HT-29 (cell line): ENCODE data around the gene SOX13. TPM values are rescaled to one million over a fixed set of nuclear protein-coding genes. Genes with fewer than 3 reads are reported as not detected.
"Not testable (repeated sequence)": the region's sequence is repeated elsewhere in the genome, so short reads cannot be mapped to it uniquely, and the experiment has no call there.

Source experiments
- DNase-seq: peaks from one replicate; pipeline ENCODE4 v3.0.0-alpha.2; 2015; ENCODE audit warnings: low spot score
- total RNA-seq: library from RNA; depleted of rRNA; stranded (reverse); fragments of >200 nt; shearing (Covaris generic); gene quantifications from 2 replicates; pipeline ENCODE4 v1.2.3, GENCODE V29; 2014

SOX13 gene
- total RNA-seq, 1 experiment from 2014 or later: 28.7 TPM

DNA sequence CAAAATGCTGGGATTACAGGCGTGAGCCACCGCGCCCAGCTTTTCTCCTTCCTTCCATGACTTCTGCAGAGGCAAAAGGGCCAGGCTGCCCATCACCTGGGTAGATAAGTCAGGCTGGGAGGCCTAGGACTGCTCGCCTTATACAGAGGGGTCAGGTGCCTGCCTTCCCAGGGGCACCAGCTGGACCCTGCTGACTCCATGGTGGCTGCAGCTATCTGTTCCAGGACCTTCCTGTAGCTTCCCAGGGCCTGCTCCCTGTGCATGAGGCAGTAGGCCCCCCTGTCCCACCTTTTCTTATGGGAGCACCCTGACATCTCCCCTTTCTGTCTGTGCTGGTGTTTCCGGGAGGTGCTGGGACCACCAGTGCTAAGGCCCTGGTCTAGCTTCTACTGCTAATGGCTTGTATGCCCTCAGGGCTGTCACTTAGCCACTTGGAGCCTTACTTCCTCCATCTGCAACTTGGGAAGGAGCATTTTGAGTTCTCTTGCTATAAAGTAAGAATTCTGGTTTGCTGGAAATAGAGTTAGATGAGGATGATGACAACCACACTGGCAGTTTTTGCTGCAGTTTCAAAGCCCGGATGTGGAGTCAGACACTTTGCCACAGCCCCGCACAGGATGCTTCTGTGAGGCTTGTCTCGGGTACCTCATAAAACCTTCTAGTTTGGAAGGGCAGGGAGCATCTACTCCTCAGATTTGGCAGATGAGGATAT is 14.4 kb downstream of the SOX13 start:
- DNase-seq: no peak

DNA sequence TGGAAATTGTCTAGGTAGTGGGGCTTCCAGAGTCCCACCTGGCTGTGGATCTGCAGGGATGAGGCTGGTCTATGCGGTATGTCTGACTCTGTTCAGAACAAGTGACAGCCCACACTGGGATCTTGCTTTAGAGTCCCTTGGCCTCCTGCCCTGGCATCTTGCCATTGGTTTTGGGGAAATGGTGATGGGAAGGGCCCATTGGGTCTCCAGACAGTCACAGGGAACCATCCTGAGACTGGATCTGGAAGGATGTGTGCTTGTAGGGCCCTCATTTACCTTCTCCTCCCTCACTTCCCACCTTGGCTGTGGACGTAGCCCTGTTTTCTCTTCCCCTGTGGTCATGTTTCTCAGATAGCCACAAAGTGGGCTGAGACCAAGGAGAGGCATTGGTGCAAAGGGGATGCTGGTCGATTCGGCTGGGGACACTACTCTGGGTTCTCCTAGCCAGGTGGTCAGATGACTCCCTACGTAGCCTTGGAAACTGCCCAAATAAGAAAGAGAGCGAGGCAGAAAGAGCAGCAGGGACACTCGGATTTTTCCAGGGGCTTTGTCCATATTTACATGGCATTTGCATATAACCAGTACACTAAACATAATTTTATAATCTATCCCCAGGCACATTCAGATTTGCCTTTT is 15.1 kb downstream of the SOX13 start:
- no peak for DNase-seq

DNA sequence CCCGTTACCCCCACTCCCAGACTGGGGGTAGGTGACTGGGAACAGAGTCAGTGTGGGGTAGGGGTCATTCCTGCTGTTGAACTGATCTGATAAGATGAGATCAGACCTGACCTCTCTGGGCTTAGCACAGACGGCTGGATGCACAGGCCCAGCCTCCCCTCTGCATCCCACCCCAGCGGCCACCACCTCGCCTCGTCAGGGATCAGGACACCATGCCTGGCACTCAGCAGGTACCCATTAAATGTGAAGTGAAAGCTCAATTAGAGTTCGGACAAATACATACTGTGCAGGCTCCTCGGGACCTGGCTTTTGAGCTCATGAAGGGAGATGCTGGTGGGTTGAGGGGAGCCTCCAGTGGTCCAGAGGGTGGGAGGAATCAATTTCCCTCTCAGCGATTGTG is 15.7 kb downstream of the SOX13 start:
- DNase-seq: no peak

DNA sequence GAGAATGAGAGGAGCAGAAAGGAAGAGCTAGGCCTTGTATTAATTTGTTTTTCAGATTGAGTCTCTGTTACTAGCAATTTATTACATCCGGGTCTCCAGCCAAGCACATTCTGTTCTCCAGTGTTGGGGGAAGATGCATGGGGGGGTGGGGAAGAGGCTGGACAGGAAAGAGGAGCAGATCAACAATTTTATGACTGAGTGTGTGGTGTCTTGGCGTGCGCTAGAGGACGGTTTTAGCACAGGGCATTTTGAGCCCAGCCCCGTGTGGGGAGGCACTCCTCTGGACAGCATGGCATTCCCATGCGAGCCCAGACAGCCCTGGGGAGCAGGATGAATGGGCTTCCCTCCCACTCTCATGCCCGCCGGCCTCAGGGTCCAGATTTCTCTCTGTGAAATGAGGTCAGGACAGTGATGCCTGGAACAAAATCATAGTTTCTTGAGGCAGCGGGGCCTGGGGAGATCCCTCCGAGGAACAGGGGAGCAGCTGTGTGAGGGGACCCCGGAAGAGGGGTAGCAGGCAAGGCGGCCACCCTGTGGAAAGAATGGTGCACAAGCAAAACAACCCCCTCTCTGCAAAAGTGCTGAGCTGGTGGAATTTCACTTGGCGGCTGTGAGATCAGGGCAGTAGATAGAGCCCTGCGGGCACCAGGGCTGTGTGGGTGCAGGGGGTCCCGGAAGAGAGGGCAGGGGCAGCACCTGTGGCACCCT is 16.3 kb downstream of the SOX13 start:
- no peak for DNase-seq

DNA sequence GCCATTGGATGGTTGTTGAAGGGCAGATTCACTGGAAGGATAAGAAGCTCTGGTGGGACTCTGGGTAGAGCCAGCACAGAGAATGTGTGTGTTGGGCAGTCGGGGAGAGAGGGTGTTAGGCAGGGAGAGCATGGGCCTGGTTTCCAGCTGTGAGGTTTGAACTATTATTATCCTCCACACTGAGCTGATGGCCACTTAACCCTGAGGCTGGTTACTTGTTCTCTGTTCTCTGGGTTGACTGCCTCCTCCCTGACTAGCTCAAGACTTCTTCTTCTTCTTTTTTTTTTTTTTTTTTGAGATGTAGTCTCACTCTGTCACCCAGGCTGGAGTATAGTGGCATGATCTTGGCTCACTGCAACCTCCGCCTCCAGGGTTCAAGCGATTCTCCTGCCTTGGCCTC is 17.2 kb downstream of the SOX13 start:
- DNase-seq: not testable (repeated sequence)

DNA sequence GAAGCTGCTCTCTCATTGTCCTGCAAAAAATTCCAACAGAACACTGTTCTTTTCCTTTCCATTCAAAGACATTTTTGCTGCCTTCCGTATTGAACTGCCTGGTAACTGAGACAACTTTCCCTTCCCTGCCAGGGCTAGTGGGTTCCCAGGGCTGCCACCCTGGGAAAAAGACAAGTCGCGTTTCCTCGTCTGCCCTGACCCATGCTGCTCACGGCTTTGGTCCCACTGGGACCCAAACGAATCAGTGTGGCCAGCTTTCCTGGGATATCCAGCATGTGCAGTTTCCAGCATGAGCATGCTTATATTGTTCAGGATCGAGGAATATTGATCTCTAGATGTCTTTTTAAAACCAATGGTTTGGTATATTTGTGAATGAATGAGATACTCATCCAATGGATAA is 18.2 kb downstream of the SOX13 start:
- no peak for DNase-seq

DNA sequence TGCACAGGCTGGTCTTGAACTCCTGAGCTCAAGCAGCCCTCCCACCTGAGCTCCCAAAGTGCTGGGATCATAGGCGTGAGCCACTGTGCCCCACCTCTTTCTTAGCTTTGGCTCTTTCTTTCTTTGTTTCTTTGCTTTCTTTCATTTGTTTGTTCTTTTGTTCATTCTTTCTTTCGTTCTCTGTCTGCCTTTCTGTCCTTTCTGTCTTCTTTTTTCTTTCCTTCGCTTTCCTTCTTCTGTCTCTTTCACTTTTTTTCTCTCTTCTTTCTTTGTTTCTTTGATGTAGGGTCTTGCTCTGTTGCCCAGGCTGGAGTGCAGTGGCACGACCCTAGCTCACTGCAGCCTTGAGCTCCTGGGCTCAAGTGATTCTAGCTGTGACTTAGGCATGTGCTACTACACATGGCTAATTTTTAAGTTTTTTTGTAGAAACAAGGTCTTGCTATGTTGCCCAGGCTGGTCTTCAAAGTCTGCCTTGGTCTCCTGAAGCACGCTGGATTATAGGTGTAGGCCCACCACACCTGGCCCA is 18.9 kb downstream of the SOX13 start:
- DNase-seq: no peak

DNA sequence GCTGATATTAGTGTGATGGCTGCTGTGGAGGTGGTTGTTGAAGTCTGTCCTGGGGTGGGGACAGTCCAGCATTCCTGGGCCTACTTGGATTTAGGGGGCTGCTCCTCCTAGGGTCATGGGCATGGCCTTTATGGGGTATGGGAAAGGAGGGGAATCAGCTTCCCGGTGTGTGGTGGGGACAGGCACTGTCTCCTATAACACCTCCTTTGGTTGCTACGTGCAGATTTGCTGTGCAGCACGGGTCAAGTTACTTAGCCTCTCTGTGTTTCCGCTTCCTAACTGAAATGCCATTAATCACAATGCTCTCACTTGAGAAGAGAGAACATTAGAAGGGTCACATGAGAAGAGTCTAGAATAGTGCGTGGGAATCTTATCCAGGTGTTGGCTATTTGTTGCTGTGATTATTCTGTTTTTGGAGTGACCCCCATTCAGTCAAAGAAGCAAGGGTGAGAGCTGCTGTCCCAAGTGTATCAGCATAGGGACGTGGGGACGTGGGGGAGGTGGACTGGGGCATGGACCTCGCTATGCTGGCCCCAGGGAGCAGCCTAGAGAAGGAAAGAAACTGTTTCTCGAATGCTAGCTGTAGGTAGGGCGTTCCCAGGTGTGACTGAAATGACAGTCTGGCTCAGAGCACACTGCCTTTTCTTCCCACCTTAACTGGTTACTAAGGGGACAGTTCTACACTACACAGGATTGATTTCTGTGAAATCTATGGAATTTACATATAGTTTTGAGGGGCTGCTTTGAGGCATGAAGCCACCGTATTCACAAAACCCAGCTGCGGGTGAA is 19.9 kb downstream of the SOX13 start:
- DNase-seq: peak; percentile 15

DNA sequence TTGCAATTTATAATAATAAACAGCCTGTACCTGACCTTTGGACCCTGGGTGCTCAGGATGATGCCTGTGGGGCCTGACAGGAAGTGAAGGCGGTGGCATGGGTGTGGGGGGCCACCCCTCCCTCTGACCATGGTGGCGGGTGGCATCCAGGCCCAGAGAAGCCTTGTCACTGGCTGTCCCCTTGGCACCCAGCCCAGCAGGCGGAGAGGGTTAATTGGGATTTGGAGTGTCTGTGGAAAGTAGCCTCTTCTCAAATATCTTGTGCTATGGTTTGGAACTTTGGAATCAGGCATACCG is 20.5 kb downstream of the SOX13 start:
- peak; percentile 78 for DNase-seq

DNA sequence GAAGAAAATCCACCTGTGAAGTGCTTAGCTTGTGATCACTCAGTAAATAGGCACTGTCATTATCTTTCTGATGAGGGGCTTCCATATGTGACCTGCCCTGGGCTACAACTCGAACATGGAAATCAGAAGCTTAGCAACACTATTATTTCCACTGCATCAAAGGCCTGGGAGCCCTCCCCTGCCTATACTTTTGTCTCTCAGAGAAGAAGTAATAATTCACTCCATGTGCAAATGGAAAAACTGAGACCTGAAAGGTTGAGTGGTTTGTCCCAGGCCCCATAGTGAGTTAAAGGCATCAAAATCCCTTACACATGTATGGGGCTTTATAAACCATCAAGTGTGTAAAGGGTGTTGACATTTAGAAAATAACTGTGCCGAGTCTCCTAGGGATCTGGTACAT is 20.9 kb downstream of the SOX13 start:
- DNase-seq: no peak

DNA sequence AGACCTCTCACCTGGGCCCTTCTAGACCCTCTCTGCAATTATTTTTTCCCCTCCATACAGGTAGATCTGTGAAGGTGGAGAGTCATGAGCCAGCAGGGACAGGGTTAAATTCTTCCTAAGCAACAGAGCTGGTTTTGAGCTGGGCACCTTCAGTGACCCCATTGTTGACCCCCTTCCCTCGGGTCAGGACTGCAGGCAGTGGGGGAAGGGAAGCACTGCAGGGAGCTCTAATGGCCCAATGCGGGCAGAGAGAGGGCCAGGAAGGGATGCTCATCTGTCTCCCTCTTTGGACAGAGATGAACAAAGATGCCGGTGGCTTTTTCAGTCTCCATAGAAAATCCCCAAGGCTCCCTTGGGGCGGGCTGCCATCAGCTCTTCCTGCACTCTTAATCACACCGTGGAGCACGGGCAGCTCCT is 21.4 kb downstream of the SOX13 start:
- DNase-seq: no peak

DNA sequence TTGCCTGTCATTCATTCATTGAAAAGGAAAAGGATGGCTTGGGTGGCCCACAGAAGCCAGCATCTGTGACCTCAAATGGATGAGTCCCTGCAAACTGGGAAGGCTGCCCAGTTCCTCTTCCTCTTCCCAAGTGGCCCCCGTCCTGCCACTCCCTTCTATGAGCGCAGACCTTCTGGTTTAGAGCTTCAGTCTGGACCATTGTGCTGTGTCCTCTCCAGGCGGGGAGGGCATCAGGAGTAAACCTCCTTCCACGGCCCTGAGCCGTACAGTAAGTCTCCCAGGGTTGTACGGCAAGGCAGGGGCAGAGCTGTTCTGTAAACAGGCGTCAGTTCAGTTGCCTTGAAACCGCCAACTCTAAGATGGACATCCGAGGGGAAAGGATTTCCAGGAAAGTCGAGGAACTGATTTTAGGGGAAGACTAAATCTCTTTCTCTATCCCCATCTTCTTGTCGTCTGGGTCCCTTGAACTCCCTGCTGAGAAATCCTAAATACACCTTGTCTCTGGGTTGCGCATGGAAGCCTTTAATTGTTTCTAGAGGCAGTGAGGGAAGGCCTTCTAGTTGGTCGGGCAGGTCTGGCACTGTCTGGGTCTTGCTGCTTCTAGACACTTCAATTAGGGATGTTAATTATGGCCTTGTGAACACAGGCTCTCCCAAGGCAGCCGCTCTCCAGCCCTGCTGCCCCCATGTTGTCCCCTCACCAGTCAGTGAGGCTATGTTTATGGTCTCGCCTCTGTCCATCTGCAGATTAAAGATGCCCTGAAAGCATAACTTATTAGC is 22.1 kb downstream of the SOX13 start:
- DNase-seq: no peak

DNA sequence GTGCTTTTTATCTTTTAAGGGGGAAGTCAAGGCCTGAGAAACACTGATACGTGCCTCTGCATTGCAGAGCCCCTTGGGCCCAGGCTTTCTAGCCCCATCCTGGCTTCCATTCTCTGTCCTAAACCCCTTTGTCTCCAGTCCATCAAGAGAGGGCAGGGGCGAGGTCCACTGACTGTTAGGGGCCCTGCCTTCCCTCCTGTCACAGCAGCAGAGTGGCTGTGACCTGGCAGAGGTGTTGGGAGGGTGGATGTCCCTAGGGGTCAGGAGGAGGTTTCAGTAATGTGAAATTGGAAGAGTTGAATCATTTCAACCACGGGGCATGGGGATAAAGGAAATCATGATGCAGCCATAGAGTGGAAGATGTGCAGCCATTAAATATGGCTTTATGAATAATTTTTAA is 24.0 kb downstream of the SOX13 start:
- no peak for DNase-seq

DNA sequence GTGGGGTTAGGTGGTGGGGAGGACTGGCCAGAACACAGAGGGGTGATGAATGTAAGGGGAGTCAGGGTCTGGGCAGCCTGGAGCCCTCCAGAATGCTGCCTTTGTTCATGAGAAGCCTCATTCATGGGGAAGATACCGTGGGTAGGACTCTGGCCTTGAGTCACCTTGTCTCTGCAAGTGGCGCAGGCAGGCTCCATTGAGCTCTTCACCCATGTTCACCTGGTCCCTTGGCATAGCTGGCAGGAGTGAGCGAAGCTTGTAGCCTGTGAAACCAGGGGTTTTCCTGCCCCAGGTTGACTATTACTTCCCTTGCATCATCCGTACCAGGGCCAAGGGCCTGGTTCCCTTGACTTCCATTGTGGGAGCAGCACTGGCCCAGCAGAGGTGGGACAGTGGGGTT is 25.8 kb downstream of the SOX13 start:
- DNase-seq: no peak

DNA sequence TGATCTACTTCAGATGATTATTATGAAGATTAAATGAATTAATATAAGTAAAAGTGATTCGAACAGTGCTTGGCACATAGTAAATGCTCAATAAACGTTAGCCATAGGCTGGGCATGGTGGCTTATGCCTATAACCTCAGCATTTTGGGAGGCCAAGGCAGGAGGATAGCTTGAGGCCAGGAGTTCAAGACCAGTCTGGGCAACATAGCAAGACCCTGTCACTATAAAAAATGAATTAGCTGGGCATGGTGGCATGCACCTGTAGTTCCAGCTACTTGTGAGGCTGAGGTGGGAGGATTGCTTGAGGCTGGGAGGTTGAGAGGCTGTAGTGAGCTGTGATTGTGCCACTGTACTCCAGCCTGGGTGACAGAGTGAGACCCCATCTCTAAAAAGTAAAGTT is 26.8 kb downstream of the SOX13 start:
- not testable (repeated sequence) for DNase-seq

DNA sequence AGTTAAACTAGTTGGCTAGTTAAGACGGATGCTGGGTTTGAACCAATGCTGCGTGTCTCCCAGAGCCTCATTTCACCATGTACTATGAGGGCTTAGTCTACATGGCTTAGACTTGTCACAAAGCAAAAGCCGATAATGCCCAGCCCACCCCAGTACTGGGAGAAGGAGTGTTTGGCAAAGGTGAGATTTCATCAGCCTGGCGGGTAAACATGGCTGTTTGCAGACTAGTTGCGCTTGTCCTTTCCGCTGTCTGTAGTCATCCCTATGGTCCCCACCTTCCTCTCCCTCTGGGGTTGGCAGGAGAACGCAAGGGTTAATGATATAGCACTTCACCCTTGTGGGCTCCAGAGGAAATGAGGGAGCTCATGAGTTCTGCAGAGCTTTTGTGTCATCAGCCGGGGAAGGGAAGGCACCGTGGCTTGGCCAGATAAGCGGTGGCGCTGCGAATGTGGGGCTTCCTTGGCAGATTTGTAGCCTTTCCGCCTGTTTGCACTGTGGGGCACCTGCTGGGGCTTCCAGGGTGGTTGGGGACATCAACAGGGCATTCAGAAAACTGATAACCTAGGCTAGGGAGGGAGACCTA is 29.2 kb downstream of the SOX13 start:
- DNase-seq: peak; percentile 21

DNA sequence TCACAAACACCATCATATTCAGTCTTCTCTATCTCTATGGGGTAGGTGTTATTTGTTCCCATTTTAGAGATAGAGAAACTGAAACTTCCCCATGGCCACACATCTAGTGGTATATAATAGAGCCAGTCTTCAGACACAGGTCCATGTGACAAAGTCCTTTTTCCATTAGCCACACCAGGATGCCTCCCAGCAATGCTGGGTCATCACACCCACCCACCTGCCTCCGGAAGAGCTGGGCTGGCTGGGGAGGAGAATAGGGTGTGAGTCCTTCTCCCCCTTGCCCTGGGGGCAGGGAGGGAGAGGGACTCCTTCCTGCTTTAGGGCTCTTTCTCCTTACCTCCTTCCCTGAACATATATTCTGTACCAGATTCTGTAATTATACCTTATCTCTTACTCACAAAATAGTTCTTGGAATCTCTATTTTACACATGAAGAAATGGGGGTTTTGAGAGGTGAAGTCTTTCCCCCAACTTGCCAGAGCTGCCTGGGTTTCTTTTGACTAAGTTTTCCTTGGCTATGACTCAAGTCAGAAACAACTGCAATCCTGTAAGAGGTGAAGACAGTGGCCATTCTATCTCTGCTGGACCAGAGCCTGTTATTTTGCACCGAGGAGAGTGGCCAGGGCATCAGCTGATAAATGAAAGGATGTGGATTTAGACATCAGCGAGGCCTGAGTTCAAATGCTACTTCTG is 30.0 kb downstream of the SOX13 start:
- DNase-seq: peak; percentile 45

DNA sequence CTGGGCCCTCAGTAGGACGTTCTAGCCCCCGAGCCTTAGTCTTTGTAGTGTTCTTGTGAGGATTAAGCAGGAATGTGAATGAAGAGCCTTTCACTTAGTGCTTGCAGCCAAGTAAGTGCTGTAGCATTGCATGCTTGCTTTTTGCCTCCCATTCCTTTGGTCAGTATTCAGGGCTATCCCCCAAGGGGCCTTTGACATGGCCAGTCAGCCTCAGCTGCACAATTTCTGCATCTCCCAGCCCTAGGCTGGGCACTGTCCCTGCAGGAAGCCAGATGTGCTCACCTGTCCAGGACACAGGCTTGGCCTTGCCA is 30.5 kb downstream of the SOX13 start:
- DNase-seq: no peak

DNA sequence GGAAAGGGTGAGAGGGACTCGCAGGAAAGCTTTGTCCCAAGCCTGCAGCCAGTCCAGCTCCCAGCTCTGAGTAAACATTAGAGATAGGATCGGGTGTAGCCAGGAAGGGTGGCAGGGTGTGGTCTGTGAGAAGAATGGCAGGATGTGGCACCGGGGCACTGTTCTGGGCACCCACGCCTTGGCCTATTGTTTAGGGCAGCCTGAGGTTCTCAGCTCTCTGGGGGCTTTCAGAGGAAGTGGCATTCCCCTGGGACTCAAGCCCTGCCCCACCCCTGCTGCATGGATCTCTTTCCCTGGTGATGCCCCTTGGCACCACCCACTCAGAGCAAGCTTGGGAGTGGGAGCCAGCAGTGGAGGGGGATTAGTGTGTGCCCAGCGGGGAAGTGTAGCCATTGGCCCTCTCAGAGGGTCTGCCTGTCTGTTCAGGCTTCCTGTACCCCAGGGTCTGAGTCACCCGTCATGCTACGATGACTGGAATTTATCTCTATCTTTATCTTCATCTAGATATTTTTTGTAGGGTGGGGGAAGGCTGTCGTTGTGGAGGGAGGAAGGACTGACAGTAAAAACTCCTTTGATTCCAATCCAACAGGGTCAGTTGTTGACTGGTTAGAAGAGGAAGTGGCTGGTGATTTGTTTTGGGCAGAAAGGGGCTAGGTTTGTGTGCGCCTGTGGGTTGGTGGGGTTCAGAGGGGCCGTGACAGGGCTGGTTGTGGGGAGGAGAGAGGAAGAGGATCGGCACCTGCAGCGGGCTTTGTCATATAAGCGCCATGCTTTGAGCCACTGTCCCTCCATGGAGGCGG is 31.6 kb downstream of the SOX13 start:
- peak; percentile 59 for DNase-seq

DNA sequence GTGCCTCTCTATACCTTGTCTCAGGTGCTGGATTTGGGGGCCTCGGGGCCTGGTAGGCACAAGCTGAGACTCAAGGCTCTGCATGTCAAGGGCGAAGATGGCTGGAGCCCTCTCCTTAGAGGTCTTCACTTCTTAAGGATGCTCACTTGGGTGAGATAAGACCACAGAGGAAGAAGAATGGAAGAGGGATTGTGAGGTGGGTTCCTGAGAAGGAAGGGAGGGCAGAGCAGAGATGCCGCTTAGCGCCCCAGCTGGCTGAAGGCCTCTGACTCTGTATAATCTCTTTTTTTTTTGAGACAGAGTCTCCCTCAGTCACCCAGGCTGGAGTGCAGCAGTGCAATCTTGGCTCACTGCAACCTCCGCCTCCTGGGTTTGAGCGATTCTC is 32.2 kb downstream of the SOX13 start:
- DNase-seq: no peak
